ENCODE measurements around the gene CDK14.
"Not testable (repeated sequence)": the region's sequence is repeated elsewhere in the genome, so short reads cannot be mapped to it uniquely, and the experiment has no call there.

Gene CDK14

DNA sequence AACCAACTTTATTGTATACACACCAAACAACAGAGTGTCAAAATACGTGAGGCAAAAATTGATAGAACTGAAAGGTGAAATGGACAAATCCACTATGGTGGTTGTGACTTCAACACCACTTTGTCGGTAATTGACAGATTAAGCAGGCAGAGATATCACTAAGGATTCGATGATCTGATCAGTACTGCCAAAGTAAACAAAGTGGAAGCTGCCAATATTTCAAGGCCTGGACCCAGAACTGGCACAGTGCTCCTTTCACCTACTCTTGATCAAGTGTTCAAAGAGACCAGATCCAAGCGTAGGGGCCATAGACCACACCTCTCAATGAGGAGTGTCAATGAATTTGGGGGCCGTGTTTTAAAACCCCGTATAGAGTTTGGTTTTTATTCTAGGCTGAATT lies 167.0 kb downstream of the CDK14 start:
- DNase-seq = no peak

GRCh38 chr7:90764848-90765570 lies 168.9 kb downstream of the CDK14 start:
- no peak for DNase-seq

DNA sequence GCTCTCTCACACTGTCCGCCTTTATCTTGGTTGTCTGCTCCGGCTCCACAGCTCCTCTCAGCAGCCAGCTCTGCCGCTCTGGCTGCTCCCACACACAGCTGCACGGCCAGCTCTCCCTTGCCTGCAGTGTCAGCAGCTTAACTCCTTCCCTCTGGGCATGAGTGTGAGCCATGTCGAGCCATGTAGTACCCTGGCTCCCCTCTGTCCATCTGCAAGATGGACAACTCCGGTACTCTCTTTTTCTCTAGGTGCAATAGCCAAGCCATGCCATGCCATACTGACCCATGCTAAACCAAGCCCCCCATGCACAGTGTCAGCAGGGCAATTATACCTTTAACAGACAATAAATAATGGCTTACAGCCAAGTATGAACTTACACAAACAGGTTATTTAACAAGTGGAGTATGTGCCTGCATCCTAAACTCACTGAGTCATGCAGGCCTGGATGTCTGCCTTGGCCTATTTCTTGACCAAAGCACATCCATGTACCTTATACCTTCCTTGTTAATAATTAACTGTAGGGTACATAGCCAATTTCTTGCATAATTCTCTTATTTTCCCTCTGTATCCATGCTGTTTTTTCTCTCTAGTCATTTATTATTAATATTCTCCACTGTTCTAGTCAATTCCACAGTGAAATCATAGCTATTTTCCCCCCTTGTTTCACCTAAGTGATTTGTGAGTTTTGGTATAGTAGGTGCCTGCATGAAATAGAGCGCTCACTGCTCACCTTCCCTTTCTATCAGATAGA lies 170.9 kb downstream of the CDK14 start:
- DNase-seq = peak; percentile 48

- DNase-seq = no peak
Measured at GRCh38 chr7:90768301-90768700, 172.2 kb downstream of the CDK14 start.

- no peak for DNase-seq
Measured at GRCh38 chr7:90769036-90769435, 172.9 kb downstream of the CDK14 start.

DNA sequence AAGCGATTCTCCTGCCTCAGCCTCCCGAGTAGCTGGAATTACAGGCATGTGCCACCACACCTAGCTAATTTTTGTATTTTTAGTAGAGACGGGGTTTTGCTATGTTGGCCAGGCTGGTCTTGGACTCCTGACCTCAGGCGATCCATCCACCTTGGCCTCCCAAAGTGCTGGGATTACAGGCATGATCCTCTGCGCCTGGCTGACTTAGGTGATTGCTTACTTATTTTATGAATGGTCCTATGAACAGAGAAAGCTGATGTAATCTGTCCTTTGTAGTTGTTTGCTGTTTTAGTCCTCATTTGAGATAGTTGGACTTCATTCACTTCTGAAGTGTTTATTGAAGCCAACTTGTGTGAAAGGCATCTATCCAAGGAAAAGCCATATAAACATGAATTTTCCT lies 173.4 kb downstream of the CDK14 start:
- DNase-seq = not testable (repeated sequence)

DNA sequence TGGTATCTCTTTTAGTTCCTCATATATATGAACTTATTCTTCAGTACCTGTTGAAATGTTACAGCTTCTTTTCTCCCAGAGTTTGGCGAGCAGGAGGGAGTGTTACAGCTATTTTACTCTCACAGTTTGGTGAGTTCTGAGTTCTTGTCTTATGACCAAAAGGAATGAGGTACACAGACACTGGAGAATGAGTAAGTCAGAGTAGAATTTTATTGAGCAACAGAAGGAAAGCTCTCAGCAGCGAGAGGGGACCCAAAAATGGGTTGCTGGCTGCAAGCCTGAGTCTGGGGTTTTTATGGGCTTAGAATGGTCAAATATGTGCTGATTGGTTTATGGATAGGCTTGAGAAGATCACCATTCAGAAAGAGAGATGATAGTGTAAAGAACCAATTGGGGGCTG lies 175.2 kb downstream of the CDK14 start:
- no peak for DNase-seq

- DNase-seq = no peak
Measured at GRCh38 chr7:90772410-90772809, 176.3 kb downstream of the CDK14 start.

DNA sequence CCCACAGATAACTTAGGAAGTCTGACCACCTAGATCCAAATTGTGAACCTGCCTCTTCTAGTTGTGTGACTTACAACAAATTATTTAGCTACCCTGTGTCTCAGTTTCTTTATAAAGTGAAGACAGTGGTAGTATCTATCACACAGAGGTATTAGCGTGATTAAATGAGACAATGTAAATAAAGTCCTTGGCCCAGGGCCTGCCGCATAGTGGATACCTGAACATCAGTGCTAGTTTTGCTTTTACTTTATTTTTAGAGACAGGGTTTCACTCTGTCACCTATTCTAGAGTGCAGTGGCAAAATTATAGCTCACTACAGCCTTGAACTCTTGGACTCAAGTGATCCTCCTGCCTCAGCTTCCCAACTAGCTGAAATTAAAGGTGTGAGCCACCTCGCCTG lies 177.1 kb downstream of the CDK14 start:
- DNase-seq = no peak

- DNase-seq = no peak
Measured at GRCh38 chr7:90774706-90775105, 178.6 kb downstream of the CDK14 start.

GRCh38 chr7:90775383-90775965 lies 179.4 kb downstream of the CDK14 start:
- DNase-seq = no peak

DNA sequence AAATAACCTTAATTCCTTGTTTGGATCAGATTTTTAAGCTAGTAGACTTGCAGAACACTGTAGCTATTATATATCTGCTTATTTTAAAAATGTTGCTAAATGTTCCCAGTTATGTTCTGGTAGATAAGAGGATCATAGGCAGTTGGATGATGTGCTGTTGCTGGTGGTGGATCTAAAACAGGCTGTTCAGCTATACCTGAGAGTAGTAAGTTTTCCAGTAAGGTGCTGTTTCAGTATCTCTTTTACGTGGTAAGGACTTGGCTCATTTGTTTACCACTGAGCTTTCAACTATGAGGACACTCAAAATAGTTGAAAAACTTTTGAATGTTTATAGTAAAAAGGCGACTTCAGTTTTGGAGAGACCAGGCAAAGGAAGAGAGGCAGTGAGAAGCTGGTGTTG lies 180.9 kb downstream of the CDK14 start:
- no peak for DNase-seq

DNA sequence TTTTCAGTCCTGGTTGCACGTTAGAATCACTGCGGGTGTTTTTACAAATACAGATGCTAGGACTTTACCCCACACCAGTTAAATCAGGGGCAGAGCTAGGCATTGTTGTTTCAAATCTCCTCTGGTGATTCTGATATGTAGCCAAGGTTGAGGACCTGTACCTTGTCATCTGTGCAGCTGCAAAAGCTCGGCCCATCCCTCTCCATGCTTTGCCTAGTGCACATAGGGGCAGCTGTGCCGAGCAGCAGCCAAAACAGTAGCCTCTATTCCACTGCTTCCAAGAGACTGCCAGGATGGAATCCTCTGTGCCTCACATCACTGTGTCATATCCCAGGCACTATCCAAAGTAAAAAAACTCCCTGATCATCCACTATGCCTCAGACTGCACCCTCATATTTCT lies 181.3 kb downstream of the CDK14 start:
- DNase-seq = peak; percentile 49

DNA sequence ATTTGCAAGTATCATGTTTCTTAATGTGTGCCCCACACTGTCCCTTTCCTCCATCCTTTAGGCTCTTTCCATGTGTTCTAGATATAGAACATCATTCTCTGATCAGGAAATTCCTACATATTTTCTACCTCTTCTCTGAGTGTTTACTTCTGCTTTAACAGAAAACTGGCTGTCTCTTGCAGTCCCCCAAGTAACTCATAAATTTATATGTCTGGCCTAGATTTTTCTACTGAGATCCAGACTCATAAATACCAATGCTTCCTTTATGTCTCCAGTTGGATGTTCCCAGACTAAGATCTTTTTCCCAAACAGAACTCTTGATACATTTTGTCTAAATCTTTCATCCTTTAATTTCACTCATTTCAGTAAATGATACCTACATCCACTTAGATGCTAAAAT lies 181.8 kb downstream of the CDK14 start:
- DNase-seq = no peak

- peak; percentile 76 for DNase-seq
Measured at GRCh38 chr7:90788052-90788451, 191.9 kb downstream of the CDK14 start.

- no peak for DNase-seq
Measured at GRCh38 chr7:90789736-90790306, 193.7 kb downstream of the CDK14 start.

- no peak for DNase-seq
Measured at GRCh38 chr7:90791596-90791995, 195.5 kb downstream of the CDK14 start.

- DNase-seq = no peak
Measured at GRCh38 chr7:90792301-90792700, 196.2 kb downstream of the CDK14 start.

DNA sequence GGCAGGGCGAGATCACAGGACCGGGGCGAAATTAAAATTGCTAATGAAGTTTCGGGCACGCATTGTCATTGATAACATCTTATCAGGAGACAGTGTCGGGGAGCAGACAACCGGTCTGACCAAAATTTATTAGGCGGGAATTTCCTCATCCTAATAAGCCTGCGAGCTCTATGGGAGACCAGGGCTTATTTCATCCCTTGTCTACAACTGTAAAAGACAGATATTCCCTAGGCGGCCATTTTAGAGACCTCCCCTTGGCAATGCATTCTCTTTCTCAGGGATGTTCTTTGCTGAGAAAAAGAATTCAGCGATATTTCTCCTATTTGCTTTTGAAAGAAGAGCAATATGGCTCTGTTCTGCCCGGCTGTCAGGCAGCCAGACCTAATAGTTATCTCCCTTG lies 198.1 kb downstream of the CDK14 start:
- DNase-seq = not testable (repeated sequence)

GRCh38 chr7:90797596-90797995 lies 201.5 kb downstream of the CDK14 start:
- no peak for DNase-seq

DNA sequence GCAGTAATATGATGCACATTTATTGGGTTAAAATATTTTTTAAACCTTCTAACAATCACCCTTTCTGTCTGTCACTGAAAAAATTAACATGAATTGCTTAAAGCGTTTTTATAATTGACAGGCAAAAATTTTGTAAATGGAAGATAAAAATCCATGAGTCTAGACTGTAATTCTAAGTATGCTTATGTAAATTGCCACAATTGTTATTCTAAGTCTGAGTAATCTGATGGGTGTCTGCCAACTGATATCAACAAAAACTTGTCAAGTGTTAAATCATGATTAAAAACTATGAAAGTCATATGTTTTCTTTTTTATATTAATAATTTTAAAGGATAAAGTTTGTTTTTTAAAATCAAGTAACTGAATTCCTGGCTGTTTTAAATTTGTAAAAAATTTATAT lies 208.2 kb downstream of the CDK14 start:
- DNase-seq = no peak

DNA sequence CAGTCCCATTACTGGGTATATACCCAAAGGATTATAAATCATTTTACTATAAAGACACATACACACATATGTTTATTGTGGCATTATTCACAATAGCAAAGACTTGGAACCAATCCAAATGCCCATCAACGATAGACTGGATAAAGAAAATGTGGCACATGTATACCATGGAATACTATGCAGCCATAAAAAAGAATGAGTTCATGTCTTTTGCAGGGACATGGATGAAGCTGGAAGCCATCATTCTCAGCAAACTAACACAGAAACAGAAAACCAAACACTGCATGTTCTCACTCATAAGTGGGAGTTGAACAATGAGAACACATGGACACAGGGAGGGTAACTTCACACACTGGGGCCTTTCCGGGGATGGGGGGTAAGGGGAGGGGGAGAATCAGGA lies 219.4 kb downstream of the CDK14 start:
- DNase-seq = not testable (repeated sequence)

DNA sequence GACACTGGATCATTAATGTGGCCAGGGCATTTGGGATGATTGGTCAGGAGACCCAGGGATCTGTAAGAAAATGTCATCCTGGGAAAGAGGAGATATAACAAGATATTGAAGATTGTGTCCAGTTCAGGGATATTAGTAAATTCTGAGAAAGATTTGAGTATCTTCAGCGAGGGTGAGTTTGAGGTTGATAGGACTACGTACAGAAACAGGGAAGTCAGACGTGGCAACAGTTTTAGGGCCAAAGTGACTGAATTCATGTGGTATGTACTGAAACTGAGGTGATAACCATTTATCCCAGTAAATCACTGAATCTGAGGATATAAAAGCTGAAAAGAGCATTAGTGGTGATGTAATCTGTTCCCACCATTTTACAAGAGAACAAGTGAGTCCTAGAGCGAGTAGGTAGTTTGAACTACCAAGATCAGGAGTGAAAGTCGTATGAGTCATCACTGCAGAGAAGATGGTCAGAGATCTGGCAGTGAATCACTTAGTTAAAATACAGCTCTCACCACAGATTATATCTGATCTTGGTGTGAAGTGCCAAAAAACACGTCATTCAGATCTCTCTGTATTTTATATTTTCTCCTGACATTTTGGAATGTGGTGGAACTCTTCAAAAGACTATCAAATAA lies 220.5 kb downstream of the CDK14 start:
- DNase-seq = no peak

Measured in right forelimb (tissue), 1 donor.